ENCODE data around the gene GAPT.

- TF ChIP-seq CTCF (IDR thresholded peaks at IDR 0.05): no peak
- TF ChIP-seq POLR2A (IDR thresholded peaks at IDR 0.05): no peak
Measured at GRCh38 chr5:58524571-58524970, 33.3 kb downstream of the GAPT start.

Measured in heart left ventricle (tissue), 13 donors.